GM21529 (cell line): ENCODE measurements around the gene CDC42EP1.
A peak's percentile ranks its signal among the peaks of the same experiment; 100 is the strongest.
"Not testable (repeated sequence)": the region's sequence is repeated elsewhere in the genome, so short reads cannot be mapped to it uniquely, and the experiment has no call there.

Experiments used
- ATAC-seq: cut with Tn5 transposase; IDR thresholded peaks from one replicate; pipeline ENCODE4 v1.9.1; 2021; ENCODE audit not compliant: unreplicated experiment

CDC42EP1 gene

GRCh38 chr22:37578002-37578401 is 17.7 kb downstream of the CDC42EP1 start:
- ATAC-seq = no peak

- no peak for ATAC-seq
Observed at GRCh38 chr22:37581504-37581903, 21.2 kb downstream of the CDC42EP1 start.

GRCh38 chr22:37582526-37582925 is 22.2 kb downstream of the CDC42EP1 start:
- ATAC-seq = no peak

- ATAC-seq = no peak
Observed at GRCh38 chr22:37588546-37589215, 28.4 kb downstream of the CDC42EP1 start.

GRCh38 chr22:37589636-37590035 is 29.4 kb downstream of the CDC42EP1 start:
- ATAC-seq = no peak

GRCh38 chr22:37591081-37591480 is 30.8 kb downstream of the CDC42EP1 start:
- not testable (repeated sequence) for ATAC-seq

GRCh38 chr22:37591823-37592404 is 31.6 kb downstream of the CDC42EP1 start:
- ATAC-seq = no peak

- no peak for ATAC-seq
Observed at GRCh38 chr22:37594237-37594636, 34.0 kb downstream of the CDC42EP1 start.

GRCh38 chr22:37599153-37599552 is 38.9 kb downstream of the CDC42EP1 start:
- no peak for ATAC-seq

GRCh38 chr22:37601203-37601539 is 40.9 kb downstream of the CDC42EP1 start:
- ATAC-seq = no peak

- no peak for ATAC-seq
Observed at GRCh38 chr22:37601540-37602442, 41.5 kb downstream of the CDC42EP1 start.

- not testable (repeated sequence) for ATAC-seq
Observed at GRCh38 chr22:37602546-37603277, 42.4 kb downstream of the CDC42EP1 start.

GRCh38 chr22:37604074-37604473 is 43.8 kb downstream of the CDC42EP1 start:
- no peak for ATAC-seq

GRCh38 chr22:37604875-37605274 is 44.6 kb downstream of the CDC42EP1 start:
- ATAC-seq = no peak

- ATAC-seq = no peak
Observed at GRCh38 chr22:37607010-37607934, 47.0 kb downstream of the CDC42EP1 start.

- ATAC-seq = no peak
Observed at GRCh38 chr22:37607935-37608476, 47.7 kb downstream of the CDC42EP1 start.

- ATAC-seq = peak; percentile 72
Observed at GRCh38 chr22:37608477-37609239, 48.4 kb downstream of the CDC42EP1 start, which contains the start of gene GGA1. TSS of gene GGA1 (plus strand) at chr22:37608834. CDS start at chr22:37608861, 27 bp downstream.

GRCh38 chr22:37609240-37610152 is 49.2 kb downstream of the CDC42EP1 start:
- ATAC-seq = no peak
